Smooth muscle cell (in vitro differentiated cells): ENCODE data around the gene DEGS1. TPM values are rescaled to one million over a fixed set of nuclear protein-coding genes. Genes with fewer than 3 reads are reported as not detected.

ENCODE experiments used
- DNase-seq: peaks from one replicate; lab custom pipeline; 2025; ENCODE audit not compliant: unreplicated experiment; lab: John Stamatoyannopoulos, UW
- H2AFZ ChIP-seq: fragments of 200-600 bp; sonication (generic); 2 replicates; pipeline ENCODE4 v1.6.0; 2016; ENCODE audit warnings: antibody characterized with exemption, low read depth, mild to moderate bottlenecking
- H3F3A ChIP-seq: fragments of 200-600 bp; sonication (generic); 2 replicates; pipeline ENCODE4 v1.6.0; 2017; ENCODE audit warnings: antibody characterized with exemption, low read depth
- H3K27ac ChIP-seq: fragments of 200-600 bp; sonication (generic); 2 replicates; pipeline ENCODE4 v1.5.1; 2016; ENCODE audit warnings: low read depth, mild to moderate bottlenecking
- H3K27me3 ChIP-seq: fragments of 200-600 bp; sonication (generic); 2 replicates; pipeline ENCODE4 v1.6.1; 2016; ENCODE audit warnings: low read depth, mild to moderate bottlenecking
- H3K36me3 ChIP-seq: fragments of 200-600 bp; sonication (generic); 2 replicates; pipeline ENCODE4 v1.5.1; 2016; ENCODE audit warnings: low read depth
- H3K4me1 ChIP-seq: fragments of 200-600 bp; sonication (generic); 2 replicates; pipeline ENCODE4 v1.5.1; 2016; ENCODE audit warnings: low read depth
- H3K4me2 ChIP-seq: fragments of 200-600 bp; sonication (generic); 2 replicates; pipeline ENCODE4 v1.6.0; 2016; ENCODE audit warnings: mild to moderate bottlenecking
- H3K4me3 ChIP-seq: fragments of 200-600 bp; sonication (generic); 2 replicates; pipeline ENCODE4 v1.5.1; 2016; ENCODE audit warnings: mild to moderate bottlenecking
- H3K79me2 ChIP-seq: fragments of 200-600 bp; sonication (generic); 2 replicates; pipeline ENCODE4 v1.6.0; 2016; ENCODE audit warnings: low read depth, mild to moderate bottlenecking
- H3K9ac ChIP-seq: fragments of 200-600 bp; sonication (generic); 2 replicates; pipeline ENCODE4 v1.6.0; 2016; ENCODE audit warnings: low read depth
- H3K9me3 ChIP-seq: fragments of 200-600 bp; sonication (generic); replicated peaks from 2 replicates; pipeline ENCODE4 v1.5.1; 2016; ENCODE audit warnings: low read depth
- H4K20me1 ChIP-seq: fragments of 200-600 bp; sonication (generic); 2 replicates; pipeline ENCODE4 v1.6.0; 2016; ENCODE audit warnings: low read depth
- WGBS: methylation state at CpG from one replicate; pipeline ENCODE4 v1.1.7; 2016; ENCODE audit warnings: low lambda C conversion rate; 5-methylcytosine and 5-hydroxymethylcytosine counted together
- polyA plus RNA-seq: library from polyadenylated mRNA; unstranded; fragments of >200 nt; fragmentation: Nextera tagmentation; extraction: Ambion mirVana; gene quantifications from 2 replicates; pipeline ENCODE4 v1.2.1, GENCODE V29; 2016
- total RNA-seq: library from RNA; depleted of rRNA; stranded (reverse); fragments of >200 nt; gene quantifications from 2 replicates; pipeline ENCODE4 v1.2.3, GENCODE V29; 2014
- TF ChIP-seq, protein P1 (sequence below): fragments of 200-600 bp; sonication (generic); IDR thresholded peaks from 2 replicates; pipeline ENCODE4 v1.5.1; 2017; ENCODE audit warnings: borderline replicate concordance, mild to moderate bottlenecking, antibody characterized with exemption; ENCODE audit not compliant: insufficient read depth, poor library complexity, severe bottlenecking

Gene DEGS1
- total and polyA plus RNA-seq, 2 experiments from 2014 or later, result 188 TPM

DNA sequence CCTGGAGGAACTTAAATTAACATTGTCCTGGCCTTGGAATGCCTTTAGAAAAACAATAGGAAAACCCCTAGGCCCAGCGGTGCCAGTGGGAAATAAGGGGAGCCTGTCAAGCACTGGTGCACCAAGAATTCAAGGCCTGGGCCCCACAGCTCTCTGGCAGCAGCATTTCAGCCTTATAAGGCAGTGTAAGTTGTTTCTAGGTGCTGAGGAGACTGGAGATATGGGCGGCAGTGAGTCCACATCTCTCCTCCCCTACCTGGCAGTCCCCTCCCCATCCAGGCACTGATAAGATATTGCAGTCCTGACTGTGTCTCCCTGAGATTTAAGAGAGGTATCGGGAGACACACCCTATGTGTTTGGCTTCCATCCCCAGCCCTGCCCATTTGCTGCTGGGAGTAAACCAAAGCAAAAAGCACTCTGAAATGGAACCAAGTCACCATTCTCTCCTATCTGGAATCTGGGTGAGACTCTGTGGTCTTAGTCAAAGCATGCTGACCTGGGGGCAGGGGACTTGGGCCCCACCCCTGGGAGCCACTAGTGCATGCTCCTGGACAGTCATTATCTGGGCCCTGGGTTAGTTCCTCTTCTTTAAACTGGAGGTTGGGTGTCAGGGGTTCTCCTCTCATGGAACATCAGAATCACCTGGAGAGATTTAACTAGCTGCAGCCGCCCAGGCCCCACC lies 30.5 kb downstream of the DEGS1 start:
- WGBS, result 57% methylated on average over 4 of the region's 4 CpGs
- Histone ChIP-seq H3K4me2 (no peak overlapping the region), H3K36me3 (no peaks in the 10 kb centered on the region), H3K9ac (no peak overlapping the region), H3K27ac (peak overlapping the region; percentile 45), H3K4me1 (no peaks in the 10 kb centered on the region), H4K20me1 (no peaks in the 10 kb centered on the region), H3K79me2 (no peaks in the 10 kb centered on the region), H3K4me3 (no peak overlapping the region), H3F3A (no peaks in the 10 kb centered on the region), H3K27me3 (no peaks in the 10 kb centered on the region), H3K9me3 (no peaks in the 10 kb centered on the region), H2AFZ (no peak overlapping the region)
- TF ChIP-seq, protein P1, sequence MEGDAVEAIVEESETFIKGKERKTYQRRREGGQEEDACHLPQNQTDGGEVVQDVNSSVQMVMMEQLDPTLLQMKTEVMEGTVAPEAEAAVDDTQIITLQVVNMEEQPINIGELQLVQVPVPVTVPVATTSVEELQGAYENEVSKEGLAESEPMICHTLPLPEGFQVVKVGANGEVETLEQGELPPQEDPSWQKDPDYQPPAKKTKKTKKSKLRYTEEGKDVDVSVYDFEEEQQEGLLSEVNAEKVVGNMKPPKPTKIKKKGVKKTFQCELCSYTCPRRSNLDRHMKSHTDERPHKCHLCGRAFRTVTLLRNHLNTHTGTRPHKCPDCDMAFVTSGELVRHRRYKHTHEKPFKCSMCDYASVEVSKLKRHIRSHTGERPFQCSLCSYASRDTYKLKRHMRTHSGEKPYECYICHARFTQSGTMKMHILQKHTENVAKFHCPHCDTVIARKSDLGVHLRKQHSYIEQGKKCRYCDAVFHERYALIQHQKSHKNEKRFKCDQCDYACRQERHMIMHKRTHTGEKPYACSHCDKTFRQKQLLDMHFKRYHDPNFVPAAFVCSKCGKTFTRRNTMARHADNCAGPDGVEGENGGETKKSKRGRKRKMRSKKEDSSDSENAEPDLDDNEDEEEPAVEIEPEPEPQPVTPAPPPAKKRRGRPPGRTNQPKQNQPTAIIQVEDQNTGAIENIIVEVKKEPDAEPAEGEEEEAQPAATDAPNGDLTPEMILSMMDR, result no peak
- DNase-seq, result no peak

DNA sequence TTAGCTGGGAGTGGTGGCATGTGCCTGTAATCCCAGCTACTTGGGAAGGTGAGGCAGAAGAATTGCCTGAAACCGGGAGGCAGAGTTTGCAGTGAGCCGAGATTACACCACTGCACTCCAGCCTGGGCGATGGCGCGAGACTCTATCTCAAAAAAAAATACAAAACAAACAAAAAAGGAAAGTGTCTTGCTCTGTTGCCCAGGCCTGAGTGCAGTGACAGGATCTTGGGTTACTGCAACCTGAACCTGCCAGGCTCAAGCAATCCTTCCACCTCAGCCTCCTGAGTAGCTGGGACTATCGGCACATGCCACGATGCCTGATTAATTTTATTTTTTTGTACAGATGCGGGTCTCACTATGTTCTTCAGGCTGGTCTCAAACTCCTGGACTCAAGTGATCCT lies 33.3 kb downstream of the DEGS1 start:
- Histone ChIP-seq H3K4me3 (no peak overlapping the region), H3K27ac (no peak overlapping the region), H3F3A (no peaks in the 10 kb centered on the region), H3K9me3 (no peaks in the 10 kb centered on the region), H3K79me2 (no peaks in the 10 kb centered on the region), H2AFZ (no peak overlapping the region), H3K9ac (no peak overlapping the region), H3K27me3 (no peaks in the 10 kb centered on the region), H3K36me3 (no peaks in the 10 kb centered on the region), H4K20me1 (no peaks in the 10 kb centered on the region), H3K4me1 (no peaks in the 10 kb centered on the region), H3K4me2 (no peak overlapping the region)
- TF ChIP-seq, protein P1, result no peak
- DNase-seq, result no peak
- WGBS, result 97% methylated on average over 8 of the region's 8 CpGs

DNA sequence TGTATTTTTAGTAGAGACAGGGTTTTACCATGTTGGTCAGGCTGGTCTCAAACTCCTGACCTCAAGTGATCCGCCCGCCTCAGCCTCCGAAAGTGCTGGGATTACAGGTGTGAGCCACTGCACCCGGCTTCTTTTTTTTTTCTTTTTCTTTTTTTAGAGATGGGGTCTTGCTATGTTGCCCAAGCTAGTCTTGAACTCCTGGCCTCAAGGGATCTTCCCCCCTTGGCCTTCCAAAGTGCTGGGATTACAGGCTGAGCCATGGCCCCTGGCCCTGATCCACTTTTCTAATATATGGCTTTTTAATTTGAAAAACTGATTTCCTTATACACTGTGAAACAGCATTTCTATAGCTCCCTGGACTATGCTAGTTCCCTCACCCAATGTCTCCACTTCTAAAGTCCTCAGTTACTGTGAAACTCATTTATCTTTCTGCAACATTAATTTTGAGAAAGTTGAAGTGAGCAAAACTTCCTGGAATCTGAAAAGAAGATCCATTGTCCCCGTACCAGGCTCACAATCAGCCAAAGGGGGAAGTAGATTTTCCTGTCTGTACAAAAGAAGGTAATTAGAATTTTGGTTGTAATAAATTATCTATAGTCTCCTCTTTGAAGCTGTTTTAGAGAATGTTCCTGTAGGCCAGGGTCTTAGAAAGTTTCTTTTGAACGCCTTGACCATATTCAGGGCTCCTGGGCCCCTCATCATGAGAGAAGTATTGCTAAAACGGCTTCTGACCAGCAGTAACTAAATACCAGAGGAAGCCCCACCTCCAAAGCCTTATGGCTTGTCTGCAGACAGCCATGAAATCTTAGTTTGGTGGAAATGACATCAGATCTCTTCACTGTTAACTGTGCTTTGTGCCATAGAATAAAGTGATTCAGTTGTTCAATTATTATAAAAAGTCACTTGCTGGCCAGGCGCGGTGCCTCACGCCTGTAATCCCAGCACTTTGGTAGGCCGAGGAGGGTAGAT lies 34.9 kb downstream of the DEGS1 start:
- H4K20me1 ChIP-seq, result no peaks in the 10 kb centered on the region
- DNase-seq, result no peak
- H3K9ac ChIP-seq, result no peak overlapping the region
- H3K9me3 ChIP-seq, result no peaks in the 10 kb centered on the region
- H2AFZ ChIP-seq, result peak overlapping the region; percentile 33
- TF ChIP-seq, protein P1, result no peak
- H3F3A ChIP-seq, result no peaks in the 10 kb centered on the region
- no peaks in the 10 kb centered on the region for H3K27me3 ChIP-seq
- no peak overlapping the region for H3K4me3 ChIP-seq
- H3K27ac ChIP-seq, result peak overlapping the region; percentile 2
- no peaks in the 10 kb centered on the region for H3K79me2 ChIP-seq
- H3K4me1 ChIP-seq, result no peaks in the 10 kb centered on the region
- 88% methylated on average over 11 of the region's 11 CpGs for WGBS
- H3K36me3 ChIP-seq, result no peaks in the 10 kb centered on the region
- no peak overlapping the region for H3K4me2 ChIP-seq
